ENCODE measurements around the gene UGT1A3.

GRCh38 chr2:233746475-233747282 is 17.8 kb downstream of the UGT1A3 start:
- TF ChIP-seq POLR2A (IDR thresholded peaks at IDR 0.05; ENCODE audit: low read depth, low read length) = no peak
- TF ChIP-seq POU2F2 (IDR thresholded peaks at IDR 0.05; ENCODE audit: low read depth, low read length) = no peak
